Ishikawa (cell line): Measurements from ENCODE around the gene ARHGAP33.

Experiments used
- CEBPB ChIP-seq: IDR thresholded peaks from 2 replicates; pipeline ENCODE4 v1.6.1; 2012
- CREB1 ChIP-seq: IDR thresholded peaks from 2 replicates; pipeline ENCODE4 v1.6.1; 2012; ENCODE audit warnings: low read depth
- EP300 ChIP-seq: IDR thresholded peaks from 2 replicates; pipeline ENCODE4 v1.6.1; 2012; ENCODE audit warnings: borderline replicate concordance
- FOXM1 ChIP-seq: IDR thresholded peaks from 2 replicates; pipeline ENCODE4 v1.6.1; 2012; ENCODE audit warnings: low read depth, borderline replicate concordance
- NFIC ChIP-seq: IDR thresholded peaks from 2 replicates; pipeline ENCODE4 v1.6.1; 2012
- RAD21 ChIP-seq: IDR thresholded peaks from 2 replicates; pipeline ENCODE4 v1.6.1; 2012; ENCODE audit warnings: low read depth
- TAF1 ChIP-seq: IDR thresholded peaks from 2 replicates; pipeline ENCODE4 v1.6.1; 2012; ENCODE audit warnings: low read depth, mild to moderate bottlenecking
- YY1 ChIP-seq: IDR thresholded peaks from 2 replicates; pipeline ENCODE4 v1.6.1; 2012; ENCODE audit warnings: low read depth
- ZBTB7A ChIP-seq: IDR thresholded peaks from 2 replicates; pipeline ENCODE4 v1.6.1; 2012; ENCODE audit warnings: low read depth
- TF ChIP-seq, protein P1 (sequence below): IDR thresholded peaks from 2 replicates; pipeline ENCODE4 v1.6.1; 2012
- TF ChIP-seq, protein P2 (sequence below): IDR thresholded peaks from 2 replicates; pipeline ENCODE4 v1.6.1; 2012; ENCODE audit warnings: low read depth, mild to moderate bottlenecking

DNA sequence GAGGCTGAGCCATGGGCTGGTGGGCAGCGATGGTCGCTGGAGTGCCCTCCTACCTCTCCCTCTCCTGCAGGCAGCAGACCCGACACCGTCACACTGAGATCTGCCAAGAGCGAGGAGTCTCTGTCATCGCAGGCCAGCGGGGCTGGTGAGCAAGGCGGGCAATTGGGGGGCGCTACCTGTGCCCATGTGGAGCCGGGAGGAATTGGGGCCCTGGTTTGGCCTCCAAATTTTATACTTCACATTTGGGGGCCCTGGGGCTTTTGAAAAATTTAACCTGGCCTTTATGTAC, 9.9 kb downstream of the ARHGAP33 start:
- TF ChIP-seq EP300 (no peak), CEBPB (no peak), TAF1 (no peak), NFIC (no peak), YY1 (no peak), CREB1 (no peak), ZBTB7A (no peak), RAD21 (no peak), FOXM1 (no peak)
- TF ChIP-seq, protein P1, sequence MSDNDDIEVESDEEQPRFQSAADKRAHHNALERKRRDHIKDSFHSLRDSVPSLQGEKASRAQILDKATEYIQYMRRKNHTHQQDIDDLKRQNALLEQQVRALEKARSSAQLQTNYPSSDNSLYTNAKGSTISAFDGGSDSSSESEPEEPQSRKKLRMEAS: no peak
- TF ChIP-seq, protein P2, sequence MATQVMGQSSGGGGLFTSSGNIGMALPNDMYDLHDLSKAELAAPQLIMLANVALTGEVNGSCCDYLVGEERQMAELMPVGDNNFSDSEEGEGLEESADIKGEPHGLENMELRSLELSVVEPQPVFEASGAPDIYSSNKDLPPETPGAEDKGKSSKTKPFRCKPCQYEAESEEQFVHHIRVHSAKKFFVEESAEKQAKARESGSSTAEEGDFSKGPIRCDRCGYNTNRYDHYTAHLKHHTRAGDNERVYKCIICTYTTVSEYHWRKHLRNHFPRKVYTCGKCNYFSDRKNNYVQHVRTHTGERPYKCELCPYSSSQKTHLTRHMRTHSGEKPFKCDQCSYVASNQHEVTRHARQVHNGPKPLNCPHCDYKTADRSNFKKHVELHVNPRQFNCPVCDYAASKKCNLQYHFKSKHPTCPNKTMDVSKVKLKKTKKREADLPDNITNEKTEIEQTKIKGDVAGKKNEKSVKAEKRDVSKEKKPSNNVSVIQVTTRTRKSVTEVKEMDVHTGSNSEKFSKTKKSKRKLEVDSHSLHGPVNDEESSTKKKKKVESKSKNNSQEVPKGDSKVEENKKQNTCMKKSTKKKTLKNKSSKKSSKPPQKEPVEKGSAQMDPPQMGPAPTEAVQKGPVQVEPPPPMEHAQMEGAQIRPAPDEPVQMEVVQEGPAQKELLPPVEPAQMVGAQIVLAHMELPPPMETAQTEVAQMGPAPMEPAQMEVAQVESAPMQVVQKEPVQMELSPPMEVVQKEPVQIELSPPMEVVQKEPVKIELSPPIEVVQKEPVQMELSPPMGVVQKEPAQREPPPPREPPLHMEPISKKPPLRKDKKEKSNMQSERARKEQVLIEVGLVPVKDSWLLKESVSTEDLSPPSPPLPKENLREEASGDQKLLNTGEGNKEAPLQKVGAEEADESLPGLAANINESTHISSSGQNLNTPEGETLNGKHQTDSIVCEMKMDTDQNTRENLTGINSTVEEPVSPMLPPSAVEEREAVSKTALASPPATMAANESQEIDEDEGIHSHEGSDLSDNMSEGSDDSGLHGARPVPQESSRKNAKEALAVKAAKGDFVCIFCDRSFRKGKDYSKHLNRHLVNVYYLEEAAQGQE: no peak
